Measurements from ENCODE around the gene GAB1.

GAB1 gene

DNA sequence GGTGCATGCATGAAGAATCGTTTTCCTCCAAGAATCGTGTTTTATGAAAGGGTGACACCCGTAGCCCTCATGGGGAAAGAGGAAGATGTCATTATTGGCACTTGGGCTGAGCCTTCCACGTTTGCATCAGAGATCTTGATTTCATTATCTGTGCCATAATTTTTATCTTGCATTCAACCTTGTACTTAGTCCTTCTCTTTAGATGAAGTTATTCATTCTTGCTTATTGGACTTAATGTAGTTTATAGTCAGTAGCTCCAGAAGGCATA lies 66.8 kb downstream of the GAB1 start:
- TF ChIP-seq ZNF677 (tag by site-specific recombination; IDR thresholded peaks at IDR 0.05), result no peak
- TF ChIP-seq, protein P1, sequence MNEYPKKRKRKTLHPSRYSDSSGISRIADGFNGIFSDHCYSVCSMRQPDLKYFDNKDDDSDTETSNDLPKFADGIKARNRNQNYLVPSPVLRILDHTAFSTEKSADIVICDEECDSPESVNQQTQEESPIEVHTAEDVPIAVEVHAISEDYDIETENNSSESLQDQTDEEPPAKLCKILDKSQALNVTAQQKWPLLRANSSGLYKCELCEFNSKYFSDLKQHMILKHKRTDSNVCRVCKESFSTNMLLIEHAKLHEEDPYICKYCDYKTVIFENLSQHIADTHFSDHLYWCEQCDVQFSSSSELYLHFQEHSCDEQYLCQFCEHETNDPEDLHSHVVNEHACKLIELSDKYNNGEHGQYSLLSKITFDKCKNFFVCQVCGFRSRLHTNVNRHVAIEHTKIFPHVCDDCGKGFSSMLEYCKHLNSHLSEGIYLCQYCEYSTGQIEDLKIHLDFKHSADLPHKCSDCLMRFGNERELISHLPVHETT (tag by site-specific recombination; IDR thresholded peaks at IDR 0.05), result no peak
- TF ChIP-seq, protein P2, sequence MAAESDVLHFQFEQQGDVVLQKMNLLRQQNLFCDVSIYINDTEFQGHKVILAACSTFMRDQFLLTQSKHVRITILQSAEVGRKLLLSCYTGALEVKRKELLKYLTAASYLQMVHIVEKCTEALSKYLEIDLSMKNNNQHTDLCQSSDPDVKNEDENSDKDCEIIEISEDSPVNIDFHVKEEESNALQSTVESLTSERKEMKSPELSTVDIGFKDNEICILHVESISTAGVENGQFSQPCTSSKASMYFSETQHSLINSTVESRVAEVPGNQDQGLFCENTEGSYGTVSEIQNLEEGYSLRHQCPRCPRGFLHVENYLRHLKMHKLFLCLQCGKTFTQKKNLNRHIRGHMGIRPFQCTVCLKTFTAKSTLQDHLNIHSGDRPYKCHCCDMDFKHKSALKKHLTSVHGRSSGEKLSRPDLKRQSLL (tag by site-specific recombination; IDR thresholded peaks at IDR 0.05), result no peak
- no peak for TF ChIP-seq ZNF621 (tag by site-specific recombination; IDR thresholded peaks at IDR 0.05)
- TF ChIP-seq ZNF747 (tag by site-specific recombination; IDR thresholded peaks at IDR 0.05), result no peak
- no peak for TF ChIP-seq ZNF426 (tag by site-specific recombination; IDR thresholded peaks at IDR 0.05)
- TF ChIP-seq ZNF433 (tag by site-specific recombination; IDR thresholded peaks at IDR 0.05; ENCODE audit: low read depth), result no peak
- TF ChIP-seq, protein P3, sequence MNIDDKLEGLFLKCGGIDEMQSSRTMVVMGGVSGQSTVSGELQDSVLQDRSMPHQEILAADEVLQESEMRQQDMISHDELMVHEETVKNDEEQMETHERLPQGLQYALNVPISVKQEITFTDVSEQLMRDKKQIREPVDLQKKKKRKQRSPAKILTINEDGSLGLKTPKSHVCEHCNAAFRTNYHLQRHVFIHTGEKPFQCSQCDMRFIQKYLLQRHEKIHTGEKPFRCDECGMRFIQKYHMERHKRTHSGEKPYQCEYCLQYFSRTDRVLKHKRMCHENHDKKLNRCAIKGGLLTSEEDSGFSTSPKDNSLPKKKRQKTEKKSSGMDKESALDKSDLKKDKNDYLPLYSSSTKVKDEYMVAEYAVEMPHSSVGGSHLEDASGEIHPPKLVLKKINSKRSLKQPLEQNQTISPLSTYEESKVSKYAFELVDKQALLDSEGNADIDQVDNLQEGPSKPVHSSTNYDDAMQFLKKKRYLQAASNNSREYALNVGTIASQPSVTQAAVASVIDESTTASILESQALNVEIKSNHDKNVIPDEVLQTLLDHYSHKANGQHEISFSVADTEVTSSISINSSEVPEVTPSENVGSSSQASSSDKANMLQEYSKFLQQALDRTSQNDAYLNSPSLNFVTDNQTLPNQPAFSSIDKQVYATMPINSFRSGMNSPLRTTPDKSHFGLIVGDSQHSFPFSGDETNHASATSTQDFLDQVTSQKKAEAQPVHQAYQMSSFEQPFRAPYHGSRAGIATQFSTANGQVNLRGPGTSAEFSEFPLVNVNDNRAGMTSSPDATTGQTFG (tag by site-specific recombination; IDR thresholded peaks at IDR 0.05; ENCODE audit: borderline replicate concordance), result no peak
- TF ChIP-seq SP7 (tag by site-specific recombination; IDR thresholded peaks at IDR 0.05), result no peak
- TF ChIP-seq, protein P4, sequence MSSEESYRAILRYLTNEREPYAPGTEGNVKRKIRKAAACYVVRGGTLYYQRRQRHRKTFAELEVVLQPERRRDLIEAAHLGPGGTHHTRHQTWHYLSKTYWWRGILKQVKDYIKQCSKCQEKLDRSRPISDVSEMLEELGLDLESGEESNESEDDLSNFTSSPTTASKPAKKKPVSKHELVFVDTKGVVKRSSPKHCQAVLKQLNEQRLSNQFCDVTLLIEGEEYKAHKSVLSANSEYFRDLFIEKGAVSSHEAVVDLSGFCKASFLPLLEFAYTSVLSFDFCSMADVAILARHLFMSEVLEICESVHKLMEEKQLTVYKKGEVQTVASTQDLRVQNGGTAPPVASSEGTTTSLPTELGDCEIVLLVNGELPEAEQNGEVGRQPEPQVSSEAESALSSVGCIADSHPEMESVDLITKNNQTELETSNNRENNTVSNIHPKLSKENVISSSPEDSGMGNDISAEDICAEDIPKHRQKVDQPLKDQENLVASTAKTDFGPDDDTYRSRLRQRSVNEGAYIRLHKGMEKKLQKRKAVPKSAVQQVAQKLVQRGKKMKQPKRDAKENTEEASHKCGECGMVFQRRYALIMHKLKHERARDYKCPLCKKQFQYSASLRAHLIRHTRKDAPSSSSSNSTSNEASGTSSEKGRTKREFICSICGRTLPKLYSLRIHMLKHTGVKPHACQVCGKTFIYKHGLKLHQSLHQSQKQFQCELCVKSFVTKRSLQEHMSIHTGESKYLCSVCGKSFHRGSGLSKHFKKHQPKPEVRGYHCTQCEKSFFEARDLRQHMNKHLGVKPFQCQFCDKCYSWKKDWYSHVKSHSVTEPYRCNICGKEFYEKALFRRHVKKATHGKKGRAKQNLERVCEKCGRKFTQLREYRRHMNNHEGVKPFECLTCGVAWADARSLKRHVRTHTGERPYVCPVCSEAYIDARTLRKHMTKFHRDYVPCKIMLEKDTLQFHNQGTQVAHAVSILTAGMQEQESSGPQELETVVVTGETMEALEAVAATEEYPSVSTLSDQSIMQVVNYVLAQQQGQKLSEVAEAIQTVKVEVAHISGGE (tag by site-specific recombination; conservative IDR thresholded peaks at IDR 0.05; ENCODE audit: low read depth), result no peak
- no peak for TF ChIP-seq ZNF24 (tag by site-specific recombination; IDR thresholded peaks at IDR 0.05)
- no peak for TF ChIP-seq KLF8 (tag by site-specific recombination; IDR thresholded peaks at IDR 0.05)
- TF ChIP-seq WT1 (tag by site-specific recombination; IDR thresholded peaks at IDR 0.05), result no peak
- TF ChIP-seq ZNF791 (tag by site-specific recombination; IDR thresholded peaks at IDR 0.05), result no peak
- TF ChIP-seq ZNF501 (tag by site-specific recombination; IDR thresholded peaks at IDR 0.05), result no peak
- POLR2A ChIA-PET, result no interaction called here
- CTCF ChIA-PET, result no interaction called here
- Histone ChIP-seq H3K27ac (ENCODE audit: extremely low read depth, low read depth, low read length) (no peak overlapping the region), H3K36me3 (ENCODE audit: control insufficient read depth in 2 of 2, insufficient read depth in 1 of 2, low read length in 2 of 2) (no peaks in the 10 kb centered on the region), H3K4me1 (ENCODE audit: control insufficient read depth, insufficient read depth, low read length) (peaks cover 11% of the 10 kb centered on the region), H3K4me3 (ENCODE audit: low read depth, low read length) (no peak overlapping the region), H3K9me3 (ENCODE audit: control insufficient read depth, insufficient read depth, low read depth, low read length) (no peaks in the 10 kb centered on the region)

DNA sequence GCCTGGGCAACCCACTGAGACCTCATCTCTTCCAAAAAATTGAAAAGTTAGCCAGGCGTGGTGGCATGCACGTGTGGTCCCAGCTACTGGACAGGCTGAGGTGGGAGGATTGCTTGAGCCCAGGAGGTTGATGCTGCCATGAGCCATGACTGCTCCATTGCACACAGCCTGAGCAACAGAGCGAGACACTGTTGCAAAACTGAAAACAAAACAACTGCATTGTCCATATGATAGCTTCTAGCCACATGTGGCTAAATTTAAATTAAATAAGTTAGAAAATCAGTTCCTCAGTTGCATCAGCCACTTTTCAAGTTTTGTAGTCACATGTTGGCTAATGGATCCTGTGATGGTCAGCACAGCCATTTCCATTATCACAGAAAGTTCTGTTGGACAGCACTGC lies 67.9 kb downstream of the GAB1 start:
- Histone ChIP-seq H3K9me3 (ENCODE audit: control insufficient read depth, insufficient read depth, low read depth, low read length) (no peaks in the 10 kb centered on the region), H3K27ac (ENCODE audit: extremely low read depth, low read depth, low read length) (no peak overlapping the region), H3K36me3 (ENCODE audit: control insufficient read depth in 2 of 2, insufficient read depth in 1 of 2, low read length in 2 of 2) (no peaks in the 10 kb centered on the region), H3K4me3 (ENCODE audit: low read depth, low read length) (no peak overlapping the region), H3K4me1 (ENCODE audit: control insufficient read depth, insufficient read depth, low read length) (peaks cover 11% of the 10 kb centered on the region)
- ChIA-PET POLR2A (no interaction called here), CTCF (no interaction called here)
- TF ChIP-seq, protein P5, sequence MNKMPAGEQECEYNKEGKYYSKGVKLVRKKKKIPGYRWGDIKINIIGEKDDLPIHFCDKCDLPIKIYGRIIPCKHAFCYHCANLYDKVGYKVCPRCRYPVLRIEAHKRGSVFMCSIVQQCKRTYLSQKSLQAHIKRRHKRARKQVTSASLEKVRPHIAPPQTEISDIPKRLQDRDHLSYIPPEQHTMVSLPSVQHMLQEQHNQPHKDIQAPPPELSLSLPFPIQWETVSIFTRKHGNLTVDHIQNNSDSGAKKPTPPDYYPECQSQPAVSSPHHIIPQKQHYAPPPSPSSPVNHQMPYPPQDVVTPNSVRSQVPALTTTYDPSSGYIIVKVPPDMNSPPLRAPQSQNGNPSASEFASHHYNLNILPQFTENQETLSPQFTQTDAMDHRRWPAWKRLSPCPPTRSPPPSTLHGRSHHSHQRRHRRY (tag by site-specific recombination; IDR thresholded peaks at IDR 0.05), result no peak
- TF ChIP-seq ZNF501 (tag by site-specific recombination; IDR thresholded peaks at IDR 0.05) (no peak), ZNF473 (tag by site-specific recombination; IDR thresholded peaks at IDR 0.05) (no peak), ZNF292 (tag by site-specific recombination; IDR thresholded peaks at IDR 0.05; ENCODE audit: borderline replicate concordance, low read depth) (no peak), RBAK (tag by site-specific recombination; IDR thresholded peaks at IDR 0.05) (no peak), YY2 (tag by site-specific recombination; IDR thresholded peaks at IDR 0.05) (no peak), ZNF610 (tag by site-specific recombination; IDR thresholded peaks at IDR 0.05; ENCODE audit: borderline replicate concordance) (no peak), GLIS1 (tag by site-specific recombination; IDR thresholded peaks at IDR 0.05) (no peak), GFI1B (tag by site-specific recombination; IDR thresholded peaks at IDR 0.05) (no peak), ZNF223 (tag by site-specific recombination; IDR thresholded peaks at IDR 0.05) (no peak), ZNF48 (tag by site-specific recombination; IDR thresholded peaks at IDR 0.05) (no peak)
- TF ChIP-seq, protein P6, sequence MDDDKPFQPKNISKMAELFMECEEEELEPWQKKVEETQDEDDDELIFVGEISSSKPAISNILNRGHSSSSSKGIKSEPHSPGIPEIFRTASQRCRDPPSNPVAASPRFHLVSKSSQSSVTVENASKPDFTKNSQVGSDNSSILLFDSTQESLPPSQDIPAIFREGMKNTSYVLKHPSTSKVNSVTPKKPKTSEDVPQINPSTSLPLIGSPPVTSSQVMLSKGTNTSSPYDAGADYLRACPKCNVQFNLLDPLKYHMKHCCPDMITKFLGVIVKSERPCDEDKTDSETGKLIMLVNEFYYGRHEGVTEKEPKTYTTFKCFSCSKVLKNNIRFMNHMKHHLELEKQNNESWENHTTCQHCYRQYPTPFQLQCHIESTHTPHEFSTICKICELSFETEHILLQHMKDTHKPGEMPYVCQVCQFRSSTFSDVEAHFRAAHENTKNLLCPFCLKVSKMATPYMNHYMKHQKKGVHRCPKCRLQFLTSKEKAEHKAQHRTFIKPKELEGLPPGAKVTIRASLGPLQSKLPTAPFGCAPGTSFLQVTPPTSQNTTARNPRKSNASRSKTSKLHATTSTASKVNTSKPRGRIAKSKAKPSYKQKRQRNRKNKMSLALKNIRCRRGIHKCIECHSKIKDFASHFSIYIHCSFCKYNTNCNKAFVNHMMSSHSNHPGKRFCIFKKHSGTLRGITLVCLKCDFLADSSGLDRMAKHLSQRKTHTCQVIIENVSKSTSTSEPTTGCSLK (tag by site-specific recombination; IDR thresholded peaks at IDR 0.05), result no peak
